T-helper 17 cell (primary cell): ENCODE data around the gene CD70. TPM values are rescaled to one million over a fixed set of nuclear protein-coding genes. Genes with fewer than 3 reads are reported as not detected.
"Not testable (repeated sequence)": the region's sequence is repeated elsewhere in the genome, so short reads cannot be mapped to it uniquely, and the experiment has no call there.

Experiments used
- ATAC-seq: fragments of 150-1000 bp; cut with Tn5 transposase; 2 replicates; pipeline ENCODE4 v1.10.0; 2021; ENCODE audit warnings: mild to moderate bottlenecking, moderate library complexity
- DNase-seq, 3 donors: peaks; one replicate each; pipeline versions ENCODE4 v3.0.0 to v3.0.0-alpha.2; 2020 to 2021
- H3K9me3 ChIP-seq: one replicate; pipeline ENCODE4 v1.7.0; 2013; ENCODE audit warnings: low read length, mild to moderate bottlenecking; ENCODE audit not compliant: control insufficient read depth, poor library complexity, severe bottlenecking
- H3K27ac Mint-ChIP-seq: one replicate; pipeline ENCODE4 v1.8.0; 2022; ENCODE audit warnings: mild to moderate bottlenecking, moderate library complexity, mixed read lengths
- H3K27me3 Mint-ChIP-seq: one replicate; pipeline ENCODE4 v1.8.0; 2022; ENCODE audit warnings: mixed read lengths
- H3K36me3 Mint-ChIP-seq: one replicate; pipeline ENCODE4 v1.8.0; 2022; ENCODE audit warnings: low read depth, mixed read lengths
- H3K4me1 Mint-ChIP-seq: one replicate; pipeline ENCODE4 v1.8.0; 2022; ENCODE audit warnings: mild to moderate bottlenecking, mixed read lengths
- H3K4me3 Mint-ChIP-seq: one replicate; pipeline ENCODE4 v1.8.0; 2022; ENCODE audit warnings: mild to moderate bottlenecking, moderate library complexity, mixed read lengths
- total RNA-seq, 4 donors: library from RNA in 2 of 4; stranded (reverse) in 2 of 4; gene quantifications; one replicate each; pipeline ENCODE4 v1.2.3 and lab custom pipeline; 2022 to 2026

Gene CD70
- total RNA-seq, 2 donors from 2014 or later: 3.0 to 4.5 TPM

DNA sequence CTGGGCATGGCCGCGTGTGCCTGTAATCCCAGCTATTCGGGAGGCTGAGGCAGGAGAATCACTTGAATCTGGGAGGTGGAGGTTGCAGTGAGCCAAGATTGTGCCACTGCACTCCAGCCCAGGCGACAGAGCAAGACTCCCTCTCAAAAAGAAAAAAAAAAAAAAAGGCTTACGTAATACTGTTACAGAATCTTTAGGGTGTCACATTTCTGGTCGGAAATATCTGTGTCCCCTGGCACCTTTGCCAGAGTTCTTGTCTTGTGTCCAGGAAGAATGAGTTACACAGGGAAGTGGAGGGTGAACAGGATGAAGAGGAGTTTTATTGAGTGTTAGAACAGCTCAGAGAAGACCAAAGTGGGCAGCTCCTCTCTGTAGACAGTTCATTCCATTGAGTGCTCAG lies 40.3 kb downstream of the CD70 start:
- H3K27me3 Mint-ChIP-seq, H3K27ac Mint-ChIP-seq, H3K36me3 Mint-ChIP-seq, H3K4me1 Mint-ChIP-seq, ATAC-seq, DNase-seq, H3K9me3 ChIP-seq: not testable (repeated sequence)
- H3K4me3 Mint-ChIP-seq: peak overlapping the region; percentile 25

DNA sequence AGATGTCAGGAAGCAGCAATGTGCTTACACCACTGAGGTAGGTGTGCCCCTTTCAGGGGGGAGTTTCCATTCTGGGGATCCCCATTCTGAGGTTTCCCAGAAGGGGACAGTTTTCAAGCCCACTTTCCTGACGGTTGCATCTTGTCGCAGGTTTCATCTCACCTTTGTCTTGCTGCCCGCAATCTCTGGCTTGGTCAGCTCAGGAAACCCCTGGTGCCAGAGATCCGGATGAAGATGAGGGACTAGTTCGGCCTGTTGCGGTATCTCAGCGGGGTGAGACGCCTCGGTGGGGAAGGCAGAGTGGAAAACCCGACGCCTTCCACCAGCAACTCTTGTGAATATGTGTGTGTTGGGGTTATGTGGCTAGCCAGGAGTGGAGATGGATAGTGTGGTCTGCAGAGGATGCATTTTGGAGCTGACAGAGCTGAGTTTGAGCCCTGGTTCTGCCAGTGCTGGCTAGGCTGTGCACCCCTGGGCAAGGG lies 47.0 kb downstream of the CD70 start:
- Mint-ChIP-seq H3K4me1 (peaks cover 2% of the 10 kb centered on the region), H3K36me3 (peaks cover 4% of the 10 kb centered on the region), H3K4me3 (peak overlapping the region; percentile 31), H3K27ac (no peak overlapping the region), H3K27me3 (peaks cover 16% of the 10 kb centered on the region)
- H3K9me3 ChIP-seq: no peaks in the 10 kb centered on the region
- ATAC-seq (peak; percentile 74), DNase-seq (no peak)

DNA sequence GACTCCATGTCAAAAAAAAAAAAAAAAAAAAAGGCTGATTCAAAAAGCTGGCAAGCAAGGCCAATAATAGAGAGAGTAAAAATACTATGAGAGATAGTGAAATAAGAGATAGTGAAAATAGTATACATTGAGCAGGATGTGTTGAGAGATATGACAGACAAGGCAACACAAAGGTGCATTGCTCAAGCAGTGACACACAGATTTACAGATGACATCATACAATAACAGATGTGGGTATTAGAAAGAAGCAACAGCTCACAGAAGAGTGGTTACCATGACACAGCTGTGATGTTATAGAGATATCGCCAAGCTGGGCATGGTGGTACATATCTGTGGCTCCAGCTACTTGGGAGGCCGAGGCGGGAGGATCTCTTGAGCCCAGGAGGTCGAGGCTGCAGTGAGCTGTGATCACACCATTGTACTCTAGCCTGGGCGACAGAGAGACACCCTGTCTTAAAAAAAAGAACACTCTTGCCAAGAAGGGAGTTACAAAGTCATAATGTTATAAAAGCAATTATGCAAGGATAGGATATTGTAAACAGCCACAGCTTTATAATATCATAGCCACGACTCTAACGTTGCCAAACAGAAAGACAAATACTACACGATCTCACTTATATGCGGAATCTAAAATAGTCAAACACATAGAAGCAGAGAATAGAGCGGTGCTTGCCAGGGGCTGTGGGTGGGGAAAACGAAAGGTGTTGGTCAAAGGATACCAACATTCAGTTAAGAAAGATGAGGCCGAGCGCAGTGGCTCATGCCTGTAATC lies 49.8 kb downstream of the CD70 start:
- no peaks in the 10 kb centered on the region for H3K9me3 ChIP-seq
- Mint-ChIP-seq H3K27me3 (peaks cover 12% of the 10 kb centered on the region), H3K4me3 (no peak overlapping the region), H3K4me1 (peaks cover 9% of the 10 kb centered on the region), H3K27ac (no peak overlapping the region), H3K36me3 (peaks cover 2% of the 10 kb centered on the region)
- DNase-seq: no peak
- ATAC-seq: no peak

DNA sequence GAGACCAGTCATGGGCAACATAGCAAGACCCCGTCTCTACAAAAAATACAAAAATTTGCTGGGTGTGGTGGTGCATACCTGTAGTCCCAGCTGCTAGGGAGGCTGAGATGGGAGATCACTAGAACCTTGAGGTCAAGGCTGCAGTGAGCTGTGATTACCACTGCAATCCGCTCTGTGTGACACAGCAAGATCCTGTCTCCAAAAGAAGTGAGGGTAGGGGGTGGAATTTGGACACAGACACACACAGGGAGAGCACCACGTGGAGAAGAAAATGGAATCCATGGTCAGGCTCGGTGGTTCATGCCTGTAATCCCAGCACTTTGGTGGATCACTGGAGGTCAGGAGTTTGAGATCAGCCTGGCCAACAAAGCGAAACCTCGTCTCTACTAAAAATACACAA lies 51.4 kb downstream of the CD70 start:
- ATAC-seq (no peak), DNase-seq (no peak)
- Mint-ChIP-seq H3K36me3 (peaks cover 2% of the 10 kb centered on the region), H3K4me3 (no peak overlapping the region), H3K4me1 (peaks cover 13% of the 10 kb centered on the region), H3K27me3 (peaks cover 7% of the 10 kb centered on the region), H3K27ac (no peak overlapping the region)
- H3K9me3 ChIP-seq: no peaks in the 10 kb centered on the region

Other genes starting within 250 kb of the CD70 start
- 10 to 100 TPM; 75.9 to 82.7 TPM for gene CLPP, start 229.6 kb downstream of the CD70 start, total RNA-seq
- 10 to 100 TPM; 44.1 to 47.6 TPM for gene ALKBH7, start 218.4 kb downstream of the CD70 start, total RNA-seq
- 1 to 10 TPM; 1.3 to 1.5 TPM for gene PSPN, start 215.2 kb downstream of the CD70 start, total RNA-seq
- 10 to 100 TPM; 67.2 to 68.7 TPM for gene GTF2F1, start 198.0 kb downstream of the CD70 start, total RNA-seq
- 100 to 1,000 TPM; 138 to 164 TPM for gene KHSRP, start 166.3 kb downstream of the CD70 start, total RNA-seq
- gene SLC25A41, start 157.4 kb downstream of the CD70 start, total RNA-seq: not detected
- 10 to 100 TPM in 1 of 2 donors, 1 to 10 TPM in 1; 9.6 to 11.3 TPM for gene SLC25A23, start 131.4 kb downstream of the CD70 start, total RNA-seq
- 1 to 10 TPM; 1.4 to 1.5 TPM for gene CRB3, start 126.9 kb downstream of the CD70 start, total RNA-seq
- 100 to 1,000 TPM; 104 to 105 TPM for gene DENND1C, start 109.4 kb downstream of the CD70 start, total RNA-seq
- gene TUBB4A, start 88.8 kb downstream of the CD70 start, total RNA-seq: 1 to 10 TPM; 1.5 to 1.6 TPM
- 1 to 10 TPM; 2.2 to 3.3 TPM for gene TNFSF9, start 60.1 kb downstream of the CD70 start, total RNA-seq
- gene TNFSF14, start 79.0 kb upstream of the CD70 start, total RNA-seq: 1 to 10 TPM; 5.0 to 5.6 TPM
- gene C3, start 129.5 kb upstream of the CD70 start, total RNA-seq: under 1 TPM in 1 of 2 donors, not detected in 1; 0.35 TPM
- 10 to 100 TPM; 53.4 to 55.5 TPM for gene GPR108, start 146.4 kb upstream of the CD70 start, total RNA-seq
- 1 to 10 TPM in 1 of 2 donors, under 1 TPM in 1; 0.92 to 3.3 TPM for gene TRIP10, start 148.5 kb upstream of the CD70 start, total RNA-seq
- gene SH2D3A, start 176.3 kb upstream of the CD70 start, total RNA-seq: 10 to 100 TPM; 43.8 to 50.3 TPM
- gene VAV1, start 181.6 kb upstream of the CD70 start, total RNA-seq: 10 to 100 TPM; 83.0 to 92.0 TPM